HUES6 (cell line): Measurements from ENCODE around the gene SLC18A3.

Experiments used
- H3K27ac ChIP-seq: 2 replicates; pipeline ENCODE4 v1.7.0; 2013; ENCODE audit warnings: low read depth, mild to moderate bottlenecking, low read length, inconsistent platforms
- H3K27me3 ChIP-seq: 2 replicates; pipeline ENCODE4 v1.6.1; 2013; ENCODE audit warnings: low read length; ENCODE audit not compliant: control insufficient read depth, insufficient read depth
- H3K36me3 ChIP-seq: 2 replicates; pipeline ENCODE4 v1.6.1; 2013; ENCODE audit warnings: low read length; ENCODE audit not compliant: control insufficient read depth, insufficient read depth
- H3K4me1 ChIP-seq: 2 replicates; pipeline ENCODE4 v1.6.1; 2013; ENCODE audit warnings: low read length; ENCODE audit not compliant: control insufficient read depth, insufficient read depth
- H3K4me3 ChIP-seq: 2 replicates; pipeline ENCODE4 v1.5.1; 2013; ENCODE audit warnings: low read depth, low read length
- H3K9ac ChIP-seq: one replicate; pipeline ENCODE4 v1.6.1; 2013; ENCODE audit warnings: mild to moderate bottlenecking, low read length
- H3K9me3 ChIP-seq: 2 replicates; pipeline ENCODE4 v1.6.1; 2013; ENCODE audit warnings: low read depth, low read length; ENCODE audit not compliant: control insufficient read depth, insufficient read depth

Gene SLC18A3

DNA sequence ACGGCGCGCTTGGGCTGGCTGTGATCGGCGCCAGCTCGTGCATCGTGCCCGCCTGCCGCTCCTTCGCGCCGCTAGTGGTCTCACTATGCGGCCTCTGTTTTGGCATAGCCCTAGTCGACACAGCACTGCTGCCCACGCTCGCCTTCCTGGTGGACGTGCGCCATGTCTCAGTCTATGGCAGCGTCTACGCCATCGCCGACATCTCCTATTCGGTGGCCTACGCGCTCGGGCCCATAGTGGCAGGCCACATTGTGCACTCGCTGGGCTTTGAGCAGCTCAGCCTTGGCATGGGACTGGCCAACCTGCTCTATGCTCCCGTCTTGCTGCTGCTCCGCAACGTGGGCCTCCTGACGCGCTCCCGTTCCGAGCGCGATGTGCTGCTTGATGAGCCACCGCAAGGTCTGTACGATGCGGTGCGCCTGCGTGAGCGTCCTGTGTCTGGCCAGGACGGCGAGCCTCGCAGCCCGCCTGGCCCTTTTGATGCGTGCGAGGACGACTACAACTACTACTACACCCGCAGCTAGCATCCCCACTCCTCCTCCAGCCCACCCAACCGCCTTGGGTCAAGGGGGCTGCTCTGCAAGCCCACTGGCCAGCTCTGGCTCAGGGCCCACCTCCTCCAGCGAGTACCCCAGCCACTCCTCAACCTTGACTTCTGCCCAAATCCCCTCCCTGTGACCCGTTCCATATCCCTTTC, 1.9 kb downstream of the SLC18A3 start:
- Histone ChIP-seq H3K27ac (no peak overlapping the region), H3K9me3 (no peaks in the 10 kb centered on the region), H3K4me1 (peaks cover 39% of the 10 kb centered on the region), H3K4me3 (peak overlapping the region; percentile 33), H3K9ac (no peak overlapping the region), H3K36me3 (no peaks in the 10 kb centered on the region), H3K27me3 (peaks cover 100% of the 10 kb centered on the region)

DNA sequence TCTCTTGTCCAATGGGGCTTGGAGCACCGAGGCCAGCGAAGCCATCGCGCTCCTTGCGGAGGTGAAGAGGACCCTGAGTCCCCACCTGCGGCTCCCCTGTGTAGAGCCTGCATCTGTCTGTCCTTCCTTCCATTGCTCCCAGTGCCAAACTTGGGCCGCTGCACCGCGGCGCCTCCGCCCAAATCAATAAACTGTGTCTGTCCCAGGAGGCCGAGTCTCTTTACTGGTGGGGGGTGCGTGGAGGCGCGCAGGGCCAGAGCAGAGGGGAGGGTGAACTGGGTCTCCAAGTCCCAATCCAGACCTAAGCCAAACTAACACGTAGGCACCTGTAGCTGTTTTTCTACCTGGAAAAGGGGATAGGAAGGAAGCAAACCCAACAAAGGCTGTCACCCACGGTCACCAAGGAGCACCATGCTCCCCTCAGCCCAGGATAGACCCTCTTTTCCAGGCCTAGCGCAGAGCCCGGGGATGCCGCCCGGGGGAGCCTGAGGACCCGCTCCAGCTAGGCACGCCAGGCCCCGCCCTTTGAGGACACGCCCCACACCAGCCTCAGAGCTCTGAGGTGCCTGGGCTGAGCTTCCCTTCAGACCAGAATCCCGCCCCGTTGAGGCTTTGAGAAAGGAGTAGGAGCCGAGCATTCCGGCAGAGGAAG, 2.5 kb downstream of the SLC18A3 start:
- Histone ChIP-seq H3K9me3 (no peaks in the 10 kb centered on the region), H3K9ac (no peak overlapping the region), H3K27me3 (peaks cover 100% of the 10 kb centered on the region), H3K4me3 (peak overlapping the region; percentile 33), H3K27ac (no peak overlapping the region), H3K4me1 (peaks cover 39% of the 10 kb centered on the region), H3K36me3 (no peaks in the 10 kb centered on the region)

DNA sequence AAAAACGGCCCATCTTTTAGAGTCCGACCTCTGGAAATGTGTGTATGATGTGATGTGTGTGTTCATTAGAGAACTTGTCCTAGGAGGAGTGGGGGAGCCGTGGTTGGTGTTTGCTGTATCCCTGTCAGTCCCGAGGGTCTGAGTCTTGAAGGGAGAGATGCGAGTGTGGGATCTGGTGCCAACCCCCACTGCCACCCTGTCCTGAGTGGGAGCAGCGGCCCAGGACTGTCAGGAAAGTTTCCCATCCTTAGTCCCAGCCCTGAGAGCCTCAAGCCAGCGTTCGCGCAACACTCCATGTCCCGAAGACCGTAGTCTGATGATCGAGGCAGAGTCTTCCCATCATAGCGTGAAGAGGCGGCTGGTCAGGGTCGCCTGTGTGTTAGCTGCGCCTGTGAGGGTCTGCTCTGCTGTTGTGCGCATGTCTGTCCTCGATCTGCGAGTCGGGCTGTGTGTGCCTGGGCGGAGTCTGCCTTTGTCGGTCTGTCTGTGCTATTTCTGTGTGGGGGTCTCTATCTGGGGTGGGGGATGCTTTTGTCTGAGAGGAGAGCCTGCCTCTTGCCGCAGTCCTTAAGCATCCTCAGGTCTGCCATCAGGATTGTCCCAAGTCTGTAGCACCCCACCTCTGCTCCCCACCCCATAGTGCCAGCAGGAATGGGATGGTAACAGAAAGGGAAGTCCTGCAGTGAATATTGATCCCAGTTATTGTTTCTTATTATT, 3.2 kb downstream of the SLC18A3 start:
- H3K9me3 ChIP-seq, result no peaks in the 10 kb centered on the region
- no peaks in the 10 kb centered on the region for H3K36me3 ChIP-seq
- H3K27ac ChIP-seq, result no peak overlapping the region
- peak overlapping the region; percentile 33 for H3K4me3 ChIP-seq
- H3K9ac ChIP-seq, result no peak overlapping the region
- H3K4me1 ChIP-seq, result peaks cover 39% of the 10 kb centered on the region
- peaks cover 100% of the 10 kb centered on the region for H3K27me3 ChIP-seq

DNA sequence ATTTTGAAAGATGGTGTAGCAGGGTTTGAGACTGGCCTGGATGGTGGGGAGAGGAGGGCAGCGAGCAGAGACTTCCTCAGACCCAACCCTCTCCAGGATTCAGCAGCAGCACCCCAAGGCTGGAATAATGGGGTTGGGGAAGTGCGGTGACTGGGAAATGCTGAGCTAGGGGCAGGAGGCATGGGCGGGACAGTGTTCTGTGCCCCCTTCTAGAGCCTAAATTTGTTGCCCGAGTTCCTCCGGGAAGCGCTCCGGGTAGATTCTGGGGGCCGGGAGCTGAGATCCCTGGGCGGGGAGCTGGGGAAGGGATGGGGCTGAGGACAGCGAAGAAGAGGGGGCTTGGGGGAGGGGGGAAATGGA, 3.8 kb downstream of the SLC18A3 start, which contains the start of gene CHAT:
Gene CHAT (plus strand): TSS at position 156 of the 360 bp plus-strand sequence. CDS start 153 bp downstream, at position 309.
- Histone ChIP-seq H3K36me3 (no peaks in the 10 kb centered on the region), H3K27me3 (peaks cover 100% of the 10 kb centered on the region), H3K9ac (no peak within 1 kb of the TSS), H3K27ac (no peak within 1 kb of the TSS), H3K4me3 (peak within 1 kb of the TSS; percentile 37), H3K9me3 (no peaks in the 10 kb centered on the region), H3K4me1 (peaks cover 34% of the 10 kb centered on the region)

DNA sequence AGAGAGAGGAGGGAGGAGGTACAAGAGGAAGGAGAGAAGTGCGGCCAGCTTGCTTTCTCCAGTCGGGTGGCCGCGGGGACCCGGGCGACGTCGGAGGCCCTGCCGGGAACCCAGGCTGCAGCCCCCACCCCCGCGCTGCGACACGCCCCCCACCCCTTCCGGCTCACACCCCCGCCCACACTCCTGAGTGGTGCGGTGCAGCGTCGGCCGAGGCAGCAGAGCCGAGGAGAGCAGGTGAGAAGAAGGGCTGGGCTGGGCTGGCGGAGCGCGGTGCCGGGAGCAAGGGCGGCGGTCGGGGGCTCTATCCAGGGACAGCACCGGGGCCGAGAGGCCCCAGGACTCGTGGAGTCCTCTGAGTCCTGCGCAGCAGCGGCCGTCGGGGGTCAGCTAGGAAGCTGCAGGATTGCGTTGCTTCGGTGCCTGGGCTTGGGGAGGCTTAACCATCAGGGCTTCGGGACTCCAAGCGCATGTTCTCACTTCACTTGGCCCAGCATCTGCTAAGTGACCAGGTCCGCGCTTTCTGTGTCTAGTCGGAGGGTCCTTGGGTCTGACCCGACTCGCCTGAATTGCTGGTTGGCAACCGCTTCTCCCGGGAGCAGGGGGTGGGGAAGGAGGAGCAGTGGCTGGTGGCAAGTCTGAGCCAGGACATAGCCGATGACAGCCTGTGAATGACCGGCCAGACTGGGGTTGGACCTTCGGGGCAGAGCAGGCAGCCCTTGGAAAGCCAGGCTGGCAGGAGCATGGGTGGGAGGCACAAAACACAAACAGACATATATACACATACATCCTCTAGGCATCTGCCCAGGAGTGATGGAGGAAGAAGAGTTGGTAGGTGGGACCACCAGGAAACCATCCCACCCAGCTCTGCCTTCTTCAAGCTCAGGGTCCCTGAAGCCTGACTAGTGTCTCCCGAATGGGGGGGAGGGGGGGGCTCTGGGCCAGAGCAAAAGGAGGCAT, 4.4 kb downstream of the SLC18A3 start:
- peak overlapping the region; percentile 37 for H3K4me3 ChIP-seq
- no peaks in the 10 kb centered on the region for H3K36me3 ChIP-seq
- no peak overlapping the region for H3K9ac ChIP-seq
- H3K27me3 ChIP-seq, result peaks cover 100% of the 10 kb centered on the region
- H3K9me3 ChIP-seq, result no peaks in the 10 kb centered on the region
- no peak overlapping the region for H3K27ac ChIP-seq
- peaks cover 30% of the 10 kb centered on the region for H3K4me1 ChIP-seq

DNA sequence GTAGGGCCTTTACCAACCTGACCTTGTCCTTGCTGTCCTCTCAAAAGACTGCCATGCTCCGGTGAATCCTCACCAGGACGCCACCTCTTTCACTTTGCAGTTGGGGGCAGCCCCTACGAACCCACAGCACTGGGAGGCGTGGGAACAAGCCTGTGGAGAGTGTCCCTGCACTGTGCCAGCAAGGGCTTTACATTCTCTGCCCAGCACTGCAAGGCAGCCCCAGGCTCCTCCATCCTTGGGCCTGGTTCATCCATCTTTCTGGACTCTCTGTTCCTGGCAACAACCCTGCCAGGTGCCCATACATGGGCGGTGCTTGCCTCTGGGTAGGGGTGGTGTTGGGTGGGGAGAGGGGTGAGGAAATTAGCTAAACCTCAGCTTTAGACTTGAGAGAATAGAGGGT, 5.1 kb downstream of the SLC18A3 start:
- H3K36me3 ChIP-seq, result no peaks in the 10 kb centered on the region
- H3K4me3 ChIP-seq, result no peak overlapping the region
- H3K27ac ChIP-seq, result no peak overlapping the region
- H3K9ac ChIP-seq, result no peak overlapping the region
- H3K4me1 ChIP-seq, result peaks cover 30% of the 10 kb centered on the region
- H3K27me3 ChIP-seq, result peaks cover 100% of the 10 kb centered on the region
- no peaks in the 10 kb centered on the region for H3K9me3 ChIP-seq

DNA sequence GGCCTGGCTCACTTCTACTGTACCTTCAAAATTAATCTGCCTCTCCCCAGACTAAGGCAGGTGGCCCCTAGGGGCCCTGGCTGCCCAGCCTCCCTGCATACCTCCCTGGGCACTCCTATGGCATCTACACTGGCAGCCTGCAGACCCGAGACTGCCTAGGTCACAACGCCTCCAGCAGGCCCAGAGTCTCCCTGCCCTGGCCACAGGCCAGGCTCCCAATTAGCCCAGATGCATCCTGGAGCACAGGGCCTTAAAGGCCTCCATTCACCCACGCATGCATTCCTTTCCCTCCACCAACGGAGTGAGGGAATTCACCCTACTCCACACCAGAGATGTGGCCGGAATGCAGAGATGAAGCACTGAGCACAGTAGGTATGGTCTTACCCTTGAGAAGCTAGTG, 5.6 kb downstream of the SLC18A3 start:
- Histone ChIP-seq H3K36me3 (no peaks in the 10 kb centered on the region), H3K27ac (no peak overlapping the region), H3K27me3 (peaks cover 99% of the 10 kb centered on the region), H3K4me1 (peaks cover 28% of the 10 kb centered on the region), H3K4me3 (no peak overlapping the region), H3K9me3 (no peaks in the 10 kb centered on the region), H3K9ac (no peak overlapping the region)

DNA sequence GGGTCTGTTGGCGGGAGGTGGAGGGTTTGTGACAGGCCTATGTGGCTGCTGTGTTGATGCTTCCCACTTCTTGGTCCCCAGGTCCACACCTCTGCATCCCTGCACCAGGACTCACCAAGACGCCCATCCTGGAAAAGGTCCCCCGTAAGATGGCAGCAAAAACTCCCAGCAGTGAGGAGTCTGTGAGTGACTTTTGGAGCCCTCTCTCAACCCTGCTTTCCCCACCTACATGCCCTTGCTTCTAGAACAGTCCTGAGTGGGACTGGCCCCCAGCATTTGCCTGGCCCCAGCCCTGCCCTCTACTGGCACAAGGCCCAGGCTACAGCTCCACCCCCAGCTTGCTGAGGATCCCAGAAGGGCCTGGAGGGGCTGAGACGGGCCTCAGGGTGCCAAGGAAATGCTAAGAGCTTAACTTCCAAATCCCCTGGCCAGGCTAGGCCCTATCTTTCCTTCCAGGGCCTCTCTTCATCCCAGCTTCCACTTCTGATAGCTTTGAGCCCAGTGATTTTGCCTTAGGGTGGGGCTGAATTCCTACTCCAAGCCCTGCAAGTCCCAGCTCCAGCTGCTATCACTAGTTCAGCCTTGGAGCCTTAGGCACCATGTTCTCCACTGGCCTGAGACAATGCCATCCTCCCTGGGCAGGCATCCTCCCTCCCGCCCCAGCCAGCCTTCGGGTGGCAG, 6.5 kb downstream of the SLC18A3 start:
- Histone ChIP-seq H3K9ac (no peak overlapping the region), H3K27ac (no peak overlapping the region), H3K4me3 (no peak overlapping the region), H3K4me1 (peaks cover 19% of the 10 kb centered on the region), H3K27me3 (peaks cover 95% of the 10 kb centered on the region), H3K36me3 (no peaks in the 10 kb centered on the region), H3K9me3 (no peaks in the 10 kb centered on the region)

GRCh38 chr10:49617121-49618020, 7.3 kb downstream of the SLC18A3 start:
- Histone ChIP-seq H3K9me3 (no peaks in the 10 kb centered on the region), H3K4me1 (peaks cover 13% of the 10 kb centered on the region), H3K4me3 (no peak overlapping the region), H3K27me3 (peaks cover 88% of the 10 kb centered on the region), H3K9ac (no peak overlapping the region), H3K36me3 (no peaks in the 10 kb centered on the region), H3K27ac (no peak overlapping the region)
